ENCODE results near the gene TAT. TPM values are rescaled to one million over a fixed set of nuclear protein-coding genes. Genes with fewer than 3 reads are reported as not detected.
"Not testable (repeated sequence)": the region's sequence is repeated elsewhere in the genome, so short reads cannot be mapped to it uniquely, and the experiment has no call there.

TAT gene
- total and polyA plus RNA-seq, 9 donors, result 0.02 to 1.3 (median 0.34) TPM; not detected in 4

- intact Hi-C loops (cut with DNase I), result no loop called here
- Histone ChIP-seq H3K4me1 (ENCODE audit: insufficient read depth) (peaks cover 5% of the 10 kb centered on the region), H3K27me3 (no peaks in the 10 kb centered on the region), H3K36me3 (no peaks in the 10 kb centered on the region), H3K9me3 (no peaks in the 10 kb centered on the region), H3K27ac (no peak overlapping the region), H3K4me3 (no peak overlapping the region)
- no peak for DNase-seq
- TF ChIP-seq POLR2A (IDR thresholded peaks at IDR 0.05), result no peak
- no peak for TF ChIP-seq EP300 (IDR thresholded peaks at IDR 0.05)
- TF ChIP-seq CTCF (IDR thresholded peaks at IDR 0.05), result no peak
- 92 to 97% (median 92%) methylated on average over 8 of the region's 8 CpGs for WGBS, 3 donors
Measured at GRCh38 chr16:71567931-71568330, 9.0 kb downstream of the TAT start.

- Histone ChIP-seq H3K9me3 (no peaks in the 10 kb centered on the region), H3K36me3 (no peaks in the 10 kb centered on the region), H3K4me3 (no peak overlapping the region), H3K4me1 (ENCODE audit: insufficient read depth) (peaks cover 5% of the 10 kb centered on the region), H3K27ac (no peak overlapping the region), H3K27me3 (no peaks in the 10 kb centered on the region)
- TF ChIP-seq EP300 (IDR thresholded peaks at IDR 0.05), result no peak
- no peak for TF ChIP-seq CTCF (IDR thresholded peaks at IDR 0.05)
- no peak for TF ChIP-seq POLR2A (IDR thresholded peaks at IDR 0.05)
- intact Hi-C loops (cut with DNase I), result no loop called here
- DNase-seq, result no peak
- WGBS, 3 donors, result 53 to 67% (median 59%) methylated on average over 9 of the region's 9 CpGs
Measured at GRCh38 chr16:71565812-71566700, 10.8 kb downstream of the TAT start.

- WGBS, 3 donors, result 4 to 6% (median 5%) methylated on average over 19 of the region's 19 CpGs
- Histone ChIP-seq H3K9me3 (no peaks in the 10 kb centered on the region), H3K4me1 (ENCODE audit: insufficient read depth) (peaks cover 5% of the 10 kb centered on the region), H3K27ac (no peak overlapping the region), H3K4me3 (peak overlapping the region; percentile 36), H3K27me3 (no peaks in the 10 kb centered on the region), H3K36me3 (no peaks in the 10 kb centered on the region)
- DNase-seq, result peak in 2 of 5 donors; percentile 17 to 96
- intact Hi-C loops (cut with DNase I), result loop anchor here in 1 of 4 donors (1.0 kb wide), 1 partner anchor 12 kb away; no protein-coding TSS in a partner anchor
- TF ChIP-seq POLR2A (IDR thresholded peaks at IDR 0.05) (no peak), CTCF (IDR thresholded peaks at IDR 0.05) (no peak), EP300 (IDR thresholded peaks at IDR 0.05) (no peak)
Measured at GRCh38 chr16:71564335-71564967, 12.4 kb downstream of the TAT start.

- Histone ChIP-seq H3K4me3 (no peak overlapping the region), H3K27ac (no peak overlapping the region), H3K27me3 (no peaks in the 10 kb centered on the region), H3K9me3 (no peaks in the 10 kb centered on the region), H3K36me3 (no peaks in the 10 kb centered on the region), H3K4me1 (ENCODE audit: insufficient read depth) (peaks cover 5% of the 10 kb centered on the region)
- intact Hi-C loops (cut with DNase I), result no loop called here
- no peak for DNase-seq
- TF ChIP-seq CTCF (IDR thresholded peaks at IDR 0.05) (no peak), POLR2A (IDR thresholded peaks at IDR 0.05) (no peak), EP300 (IDR thresholded peaks at IDR 0.05) (no peak)
- 94 to 100% (median 98%) methylated on average over 1 of the region's 1 CpG for WGBS, 3 donors
Measured at GRCh38 chr16:71562552-71562951, 14.3 kb downstream of the TAT start.

- 76 to 87% (median 78%) methylated on average over 8 of the region's 8 CpGs for WGBS, 3 donors
Measured at GRCh38 chr16:71561886-71562285, 15.0 kb downstream of the TAT start.

More at GRCh38 chr16:71561886-71562285, 15.0 kb downstream of the TAT start:
- DNase-seq; H3K4me3 ChIP-seq; H3K4me1 ChIP-seq (ENCODE audit: insufficient read depth); H3K27me3 ChIP-seq; H3K36me3 ChIP-seq; H3K27ac ChIP-seq; intact Hi-C loops (cut with DNase I); H3K9me3 ChIP-seq: not testable (repeated sequence)
